ENCODE results near the gene SRRM3.
A peak's percentile ranks its signal among the peaks of the same experiment; 100 is the strongest.
"Not testable (repeated sequence)": the region's sequence is repeated elsewhere in the genome, so short reads cannot be mapped to it uniquely, and the experiment has no call there.

SRRM3 gene

GRCh38 chr7:76189276-76189675 is 12.4 kb upstream of the SRRM3 start:
- DNase-seq (ENCODE audit: low read depth) = no peak

GRCh38 chr7:76191783-76192240 is 9.9 kb upstream of the SRRM3 start:
- DNase-seq (ENCODE audit: low read depth) = peak; percentile 19

GRCh38 chr7:76193466-76193865 is 8.2 kb upstream of the SRRM3 start:
- no peak for DNase-seq (ENCODE audit: low read depth)

GRCh38 chr7:76193883-76194282 is 7.8 kb upstream of the SRRM3 start:
- DNase-seq (ENCODE audit: low read depth) = no peak

- no peak for DNase-seq (ENCODE audit: low read depth)
Measured at GRCh38 chr7:76196786-76197185, 4.9 kb upstream of the SRRM3 start.

- DNase-seq (ENCODE audit: low read depth) = no peak
Measured at GRCh38 chr7:76198202-76198601, 3.5 kb upstream of the SRRM3 start.

GRCh38 chr7:76202666-76203030 is 952 bp downstream of the SRRM3 start:
- DNase-seq (ENCODE audit: low read depth) = no peak

GRCh38 chr7:76204147-76204546 is 2.5 kb downstream of the SRRM3 start:
- no peak for DNase-seq (ENCODE audit: low read depth)

GRCh38 chr7:76206633-76207032 is 4.9 kb downstream of the SRRM3 start:
- no peak for DNase-seq (ENCODE audit: low read depth)

- no peak for DNase-seq (ENCODE audit: low read depth)
Measured at GRCh38 chr7:76209310-76209709, 7.6 kb downstream of the SRRM3 start.

GRCh38 chr7:76211216-76211615 is 9.5 kb downstream of the SRRM3 start:
- no peak for DNase-seq (ENCODE audit: low read depth)

GRCh38 chr7:76215349-76215748 is 13.7 kb downstream of the SRRM3 start:
- not testable (repeated sequence) for DNase-seq (ENCODE audit: low read depth)

GRCh38 chr7:76216381-76217082 is 14.8 kb downstream of the SRRM3 start:
- DNase-seq (ENCODE audit: low read depth) = no peak

- DNase-seq (ENCODE audit: low read depth) = no peak
Measured at GRCh38 chr7:76217942-76218566, 16.4 kb downstream of the SRRM3 start.

- DNase-seq (ENCODE audit: low read depth) = peak; percentile 30
Measured at GRCh38 chr7:76220185-76221057, 18.7 kb downstream of the SRRM3 start.

GRCh38 chr7:76222333-76222732 is 20.6 kb downstream of the SRRM3 start:
- no peak for DNase-seq (ENCODE audit: low read depth)

- DNase-seq (ENCODE audit: low read depth) = no peak
Measured at GRCh38 chr7:76222839-76223238, 21.1 kb downstream of the SRRM3 start.

GRCh38 chr7:76223286-76223972 is 21.7 kb downstream of the SRRM3 start:
- DNase-seq (ENCODE audit: low read depth) = no peak

- no peak for DNase-seq (ENCODE audit: low read depth)
Measured at GRCh38 chr7:76224695-76225094, 23.0 kb downstream of the SRRM3 start.

- no peak for DNase-seq (ENCODE audit: low read depth)
Measured at GRCh38 chr7:76225379-76225778, 23.7 kb downstream of the SRRM3 start.

GRCh38 chr7:76225951-76226350 is 24.3 kb downstream of the SRRM3 start:
- DNase-seq (ENCODE audit: low read depth) = no peak

- not testable (repeated sequence) for DNase-seq (ENCODE audit: low read depth)
Measured at GRCh38 chr7:76226878-76227423, 25.3 kb downstream of the SRRM3 start.
